ENCODE results near the gene ZNF385C. TPM values are rescaled to one million over a fixed set of nuclear protein-coding genes. Genes with fewer than 3 reads are reported as not detected.
A peak's percentile ranks its signal among the peaks of the same experiment; 100 is the strongest.

Gene ZNF385C
- total and polyA plus RNA-seq, 4 donors, result 0.03 to 0.19 (median 0.06) TPM; not detected in 1

DNA sequence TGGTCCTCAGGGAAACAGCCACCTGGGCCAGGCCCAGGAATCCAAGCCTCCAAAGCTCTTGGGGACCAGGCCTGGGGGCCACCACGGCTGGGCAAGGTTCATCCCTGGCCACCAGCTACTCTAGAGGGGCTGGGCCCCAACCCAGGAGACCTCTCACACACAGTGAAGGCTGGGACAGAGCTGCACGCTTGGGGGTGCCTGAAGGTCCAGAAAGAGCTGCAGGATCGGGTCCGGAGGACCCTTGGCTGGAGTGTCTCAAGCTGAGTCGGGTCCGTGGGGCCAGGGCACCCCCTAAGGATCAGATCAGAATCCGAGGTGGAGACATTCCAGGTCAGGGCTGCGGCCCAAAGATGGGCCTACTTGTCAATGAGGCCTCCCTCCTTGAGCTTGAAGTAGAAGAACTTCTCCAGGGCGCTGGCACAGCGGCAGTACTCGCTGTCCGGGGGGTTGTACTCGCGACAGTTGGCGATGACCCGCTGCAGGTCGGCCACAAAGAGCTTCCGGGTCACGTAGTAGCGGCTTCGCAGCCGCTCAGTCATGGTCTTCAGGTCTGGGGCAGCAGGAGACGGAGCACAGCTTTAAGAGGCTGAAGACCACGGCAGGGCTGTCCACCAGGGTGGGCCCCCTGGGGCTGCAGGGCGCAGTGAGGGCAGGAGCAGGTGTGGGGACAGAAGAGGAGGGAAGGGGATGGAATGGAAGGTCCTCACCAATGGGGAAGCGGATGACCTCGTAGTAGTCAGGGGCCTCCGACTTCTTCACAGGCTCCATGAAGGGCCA is 15.2 kb upstream of the ZNF385C start (continued):
- no peak for TF ChIP-seq FOXA1 (IDR thresholded peaks at IDR 0.05)
- no peak for TF ChIP-seq JUND (IDR thresholded peaks at IDR 0.05)
- no peak for TF ChIP-seq REST (IDR thresholded peaks at IDR 0.05)

DNA sequence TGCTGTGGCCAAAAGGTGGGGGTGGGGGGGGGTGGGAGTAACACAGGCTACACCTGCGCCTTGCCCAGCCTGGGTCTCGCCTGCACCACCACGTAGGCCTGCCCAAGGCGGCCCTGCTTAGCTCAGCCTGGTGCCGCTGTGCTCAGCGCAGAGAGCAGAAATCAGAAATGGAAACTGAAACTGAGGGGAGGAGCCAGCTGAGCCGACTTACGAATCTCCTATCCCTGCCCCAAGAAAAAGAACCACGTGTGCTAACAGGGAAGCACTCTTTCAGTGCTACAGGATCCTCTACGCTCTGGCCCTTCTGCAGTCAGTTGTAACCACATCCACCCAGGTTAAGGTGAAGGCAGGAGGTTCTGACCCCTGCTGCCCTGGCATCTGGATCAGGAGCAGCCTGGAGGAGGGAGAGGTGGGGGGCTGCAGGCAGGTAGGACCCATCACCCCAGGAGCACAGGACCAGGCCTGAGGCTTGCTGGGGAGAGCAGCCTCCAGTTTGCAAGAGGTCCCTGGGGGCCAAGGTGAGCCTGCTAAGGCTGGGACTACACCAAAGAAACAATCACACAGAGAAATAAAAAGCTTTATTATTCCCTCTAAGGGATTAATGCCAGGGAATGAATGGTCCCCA is 14.4 kb upstream of the ZNF385C start, which contains the start of gene DHX58:
DHX58 (minus strand) TSS at position 163 of the 625 bp plus-strand sequence. CDS start 822 bp downstream, outside the sequence.
- Histone ChIP-seq H3K9me3 (ENCODE audit: control insufficient read depth in 4 of 4, low read length in 3 of 4) (no peaks in the 10 kb centered on the region), H3K4me1 (ENCODE audit: control insufficient read depth in 4 of 4, insufficient read depth in 4 of 4, low read length in 3 of 4) (peaks cover 11 to 42% (median 34%) of the 10 kb centered on the region in 4 donors), H3K27ac (ENCODE audit: low read depth in 1 of 2, low read length in 2 of 2) (peak within 1 kb of the TSS; percentile 81 to 84), H3K27me3 (ENCODE audit: control insufficient read depth in 4 of 4, insufficient read depth in 4 of 4, low read length in 3 of 4) (no peaks in the 10 kb centered on the region), H3K4me3 (ENCODE audit: low read depth in 1 of 3, low read length in 3 of 3) (peak within 1 kb of the TSS; percentile 64 to 76 (median 68)), H3K9ac (ENCODE audit: low read depth in 1 of 2, low read length in 2 of 2) (peak within 1 kb of the TSS; percentile 61 to 88), H3K36me3 (ENCODE audit: control insufficient read depth in 4 of 4, insufficient read depth in 3 of 4, low read depth in 1 of 4, low read length in 3 of 4) (peaks cover 3 to 14% (median 7%) of the 10 kb centered on the region in 4 donors)
- DNase-seq (ENCODE audit: low spot score), result peak; percentile 59
- under 1% methylated on average over 10 of the region's 10 CpGs for WGBS
- peak; percentile 17 to 19 for TF ChIP-seq HNF4A (conservative IDR thresholded peaks at IDR 0.05)
- no peak for TF ChIP-seq NR2F2 (IDR thresholded peaks at IDR 0.05)
- no peak for TF ChIP-seq CTCF (IDR thresholded peaks at IDR 0.05; ENCODE audit: low read depth, low read length, missing input control)
- TF ChIP-seq YY1 (IDR thresholded peaks at IDR 0.05), result peak; percentile 62
- peak; percentile 6 to 21 for TF ChIP-seq RXRA (IDR thresholded peaks at IDR 0.05)
- peak; percentile 62 for TF ChIP-seq REST (IDR thresholded peaks at IDR 0.05)
- no peak for TF ChIP-seq FOXA2 (IDR thresholded peaks at IDR 0.05)
- TF ChIP-seq, protein P1, sequence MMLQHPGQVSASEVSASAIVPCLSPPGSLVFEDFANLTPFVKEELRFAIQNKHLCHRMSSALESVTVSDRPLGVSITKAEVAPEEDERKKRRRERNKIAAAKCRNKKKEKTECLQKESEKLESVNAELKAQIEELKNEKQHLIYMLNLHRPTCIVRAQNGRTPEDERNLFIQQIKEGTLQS (IDR thresholded peaks at IDR 0.05), result no peak
- peak in 1 of 2 donors; percentile 51 for TF ChIP-seq RAD21 (IDR thresholded peaks at IDR 0.05)
- no peak for TF ChIP-seq EGR1 (IDR thresholded peaks at IDR 0.05; ENCODE audit: low read depth in 2 of 2)
- TF ChIP-seq TAF1 (conservative IDR thresholded peaks at IDR 0.05), result peak; percentile 39
- TF ChIP-seq, protein P2, sequence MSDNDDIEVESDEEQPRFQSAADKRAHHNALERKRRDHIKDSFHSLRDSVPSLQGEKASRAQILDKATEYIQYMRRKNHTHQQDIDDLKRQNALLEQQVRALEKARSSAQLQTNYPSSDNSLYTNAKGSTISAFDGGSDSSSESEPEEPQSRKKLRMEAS (IDR thresholded peaks at IDR 0.05), result peak; percentile 39
- TF ChIP-seq SP1 (IDR thresholded peaks at IDR 0.05), result peak; percentile 57
